ENCODE measurements around the gene POLN. TPM values are rescaled to one million over a fixed set of nuclear protein-coding genes. Genes with fewer than 3 reads are reported as not detected.

Gene POLN
- total RNA-seq, 2 experiments from 2014 or later, result 2.4 to 2.5 TPM

GRCh38 chr4:2049381-2049780, 192.5 kb downstream of the POLN start:
- CTCF ChIA-PET, result no interaction called here

DNA sequence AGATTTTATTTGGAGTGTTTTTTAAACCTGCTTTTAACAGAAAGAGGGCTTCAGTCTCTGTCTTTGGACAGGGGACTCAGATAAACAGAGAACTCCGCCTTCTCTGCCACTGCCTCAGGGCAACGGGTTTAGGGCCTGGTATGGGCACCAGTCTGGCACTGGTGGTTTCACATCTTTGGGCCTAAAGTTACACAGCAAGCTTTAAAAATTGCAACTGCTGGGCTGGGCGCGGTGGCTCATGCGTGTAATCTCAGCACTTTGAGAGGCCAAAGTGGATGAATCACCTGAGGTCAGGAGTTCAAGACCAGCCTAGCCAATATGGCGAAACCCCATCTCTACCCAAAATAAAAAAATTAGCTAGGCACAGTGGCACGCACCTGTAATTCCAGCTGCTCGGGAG, 193.1 kb downstream of the POLN start:
- Mint-ChIP-seq H3K36me3 (ENCODE audit: low read depth) (no peaks in the 10 kb centered on the region), H3K27ac (no peak overlapping the region)
- no peak for DNase-seq

More at GRCh38 chr4:2049381-2049780, 192.5 kb downstream of the POLN start:
- H3K36me3 Mint-ChIP-seq (ENCODE audit: low read depth), result no peaks in the 10 kb centered on the region
- H3K4me3 Mint-ChIP-seq, result no peak overlapping the region
- H3K9me3 Mint-ChIP-seq (ENCODE audit: insufficient read depth), result no peaks in the 10 kb centered on the region
- DNase-seq, result no peak
- POLR2A ChIA-PET, result no interaction called here
- ATAC-seq, result no peak
- H3K27ac Mint-ChIP-seq, result no peak overlapping the region
- peaks cover 21% of the 10 kb centered on the region for H3K27me3 Mint-ChIP-seq (ENCODE audit: low read depth)
- no peaks in the 10 kb centered on the region for H3K4me1 Mint-ChIP-seq (ENCODE audit: low read depth)

GRCh38 chr4:2047781-2048581, 193.9 kb downstream of the POLN start:
- Mint-ChIP-seq H3K4me3 (no peak overlapping the region), H3K27ac (no peak overlapping the region), H3K27me3 (ENCODE audit: low read depth) (peaks cover 17% of the 10 kb centered on the region), H3K4me1 (ENCODE audit: low read depth) (no peaks in the 10 kb centered on the region), H3K36me3 (ENCODE audit: low read depth) (no peaks in the 10 kb centered on the region), H3K9me3 (ENCODE audit: insufficient read depth) (no peaks in the 10 kb centered on the region)
- ChIA-PET CTCF (no interaction called here), POLR2A (no interaction called here)
- DNase-seq, result no peak
- no peak for ATAC-seq

More for the DNA sequence above, 193.1 kb downstream of the POLN start:
- Mint-ChIP-seq H3K4me3 (no peak overlapping the region), H3K27me3 (ENCODE audit: low read depth) (peaks cover 17% of the 10 kb centered on the region), H3K9me3 (ENCODE audit: insufficient read depth) (no peaks in the 10 kb centered on the region), H3K4me1 (ENCODE audit: low read depth) (no peaks in the 10 kb centered on the region)
- CTCF ChIA-PET, result no interaction called here
- POLR2A ChIA-PET, result no interaction called here
- no peak for ATAC-seq

GRCh38 chr4:2047031-2047660, 194.8 kb downstream of the POLN start:
- H3K27me3 Mint-ChIP-seq (ENCODE audit: low read depth), result peaks cover 14% of the 10 kb centered on the region
- ATAC-seq, result no peak
- H3K27ac Mint-ChIP-seq, result no peak overlapping the region
- CTCF ChIA-PET, result no interaction called here
- H3K36me3 Mint-ChIP-seq (ENCODE audit: low read depth), result no peaks in the 10 kb centered on the region
- POLR2A ChIA-PET, result no interaction called here
- H3K4me1 Mint-ChIP-seq (ENCODE audit: low read depth), result no peaks in the 10 kb centered on the region
- H3K4me3 Mint-ChIP-seq, result no peak overlapping the region
- no peaks in the 10 kb centered on the region for H3K9me3 Mint-ChIP-seq (ENCODE audit: insufficient read depth)
- DNase-seq, result no peak

- peaks cover 12% of the 10 kb centered on the region for H3K27me3 Mint-ChIP-seq (ENCODE audit: low read depth)
- CTCF ChIA-PET, result no interaction called here
- H3K27ac Mint-ChIP-seq, result no peak overlapping the region
- POLR2A ChIA-PET, result no interaction called here
- DNase-seq, result no peak
- H3K4me3 Mint-ChIP-seq, result no peak overlapping the region
- H3K4me1 Mint-ChIP-seq (ENCODE audit: low read depth), result no peaks in the 10 kb centered on the region
- no peaks in the 10 kb centered on the region for H3K36me3 Mint-ChIP-seq (ENCODE audit: low read depth)
- H3K9me3 Mint-ChIP-seq (ENCODE audit: insufficient read depth), result no peaks in the 10 kb centered on the region
- ATAC-seq, result no peak
Measured at GRCh38 chr4:2046031-2046961, 195.6 kb downstream of the POLN start.

- no peak for DNase-seq
- POLR2A ChIA-PET, result no interaction called here
- Mint-ChIP-seq H3K4me3 (no peak overlapping the region), H3K9me3 (ENCODE audit: insufficient read depth) (no peaks in the 10 kb centered on the region), H3K27ac (no peak overlapping the region), H3K4me1 (ENCODE audit: low read depth) (no peaks in the 10 kb centered on the region), H3K27me3 (ENCODE audit: low read depth) (peaks cover 9% of the 10 kb centered on the region), H3K36me3 (ENCODE audit: low read depth) (no peaks in the 10 kb centered on the region)
- no peak for ATAC-seq
- CTCF ChIA-PET, result no interaction called here
Measured at GRCh38 chr4:2045518-2045951, 196.4 kb downstream of the POLN start.

- POLR2A ChIA-PET, result no interaction called here
- no peak overlapping the region for H3K4me3 Mint-ChIP-seq
- CTCF ChIA-PET, result no interaction called here
- H3K27me3 Mint-ChIP-seq (ENCODE audit: low read depth), result peaks cover 10% of the 10 kb centered on the region
- no peaks in the 10 kb centered on the region for H3K36me3 Mint-ChIP-seq (ENCODE audit: low read depth)
- no peak overlapping the region for H3K27ac Mint-ChIP-seq
- H3K9me3 Mint-ChIP-seq (ENCODE audit: insufficient read depth), result no peaks in the 10 kb centered on the region
- H3K4me1 Mint-ChIP-seq (ENCODE audit: low read depth), result no peaks in the 10 kb centered on the region
- ATAC-seq, result no peak
- DNase-seq, result no peak
Measured at GRCh38 chr4:2044542-2045517, 197.1 kb downstream of the POLN start.

DNA sequence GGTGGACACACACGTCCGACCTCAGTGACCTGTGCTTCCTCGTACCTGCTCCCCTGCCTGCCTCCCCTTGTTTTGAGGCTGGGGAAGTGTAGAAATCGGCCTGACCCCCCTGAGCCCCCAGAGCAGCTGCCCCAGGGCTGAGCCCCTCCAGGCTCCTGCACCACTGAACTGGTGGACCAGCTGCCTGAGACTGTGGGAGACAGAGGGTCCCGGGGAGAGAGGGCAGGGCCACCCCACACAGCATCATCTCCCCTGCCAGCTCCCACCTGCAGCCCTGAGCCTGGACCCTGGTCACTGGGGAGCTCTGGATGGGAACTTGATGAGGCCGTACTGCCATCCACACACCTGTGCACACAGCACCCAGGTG, 197.8 kb downstream of the POLN start:
- POLR2A ChIA-PET, result no interaction called here
- H3K9me3 Mint-ChIP-seq (ENCODE audit: insufficient read depth), result no peaks in the 10 kb centered on the region
- H3K4me3 Mint-ChIP-seq, result no peak overlapping the region
- DNase-seq (no peak), ATAC-seq (no peak)
- no peaks in the 10 kb centered on the region for H3K4me1 Mint-ChIP-seq (ENCODE audit: low read depth)
- CTCF ChIA-PET, result no interaction called here
- H3K27me3 Mint-ChIP-seq (ENCODE audit: low read depth), result peaks cover 11% of the 10 kb centered on the region
- no peak overlapping the region for H3K27ac Mint-ChIP-seq
- H3K36me3 Mint-ChIP-seq (ENCODE audit: low read depth), result no peaks in the 10 kb centered on the region

DNA sequence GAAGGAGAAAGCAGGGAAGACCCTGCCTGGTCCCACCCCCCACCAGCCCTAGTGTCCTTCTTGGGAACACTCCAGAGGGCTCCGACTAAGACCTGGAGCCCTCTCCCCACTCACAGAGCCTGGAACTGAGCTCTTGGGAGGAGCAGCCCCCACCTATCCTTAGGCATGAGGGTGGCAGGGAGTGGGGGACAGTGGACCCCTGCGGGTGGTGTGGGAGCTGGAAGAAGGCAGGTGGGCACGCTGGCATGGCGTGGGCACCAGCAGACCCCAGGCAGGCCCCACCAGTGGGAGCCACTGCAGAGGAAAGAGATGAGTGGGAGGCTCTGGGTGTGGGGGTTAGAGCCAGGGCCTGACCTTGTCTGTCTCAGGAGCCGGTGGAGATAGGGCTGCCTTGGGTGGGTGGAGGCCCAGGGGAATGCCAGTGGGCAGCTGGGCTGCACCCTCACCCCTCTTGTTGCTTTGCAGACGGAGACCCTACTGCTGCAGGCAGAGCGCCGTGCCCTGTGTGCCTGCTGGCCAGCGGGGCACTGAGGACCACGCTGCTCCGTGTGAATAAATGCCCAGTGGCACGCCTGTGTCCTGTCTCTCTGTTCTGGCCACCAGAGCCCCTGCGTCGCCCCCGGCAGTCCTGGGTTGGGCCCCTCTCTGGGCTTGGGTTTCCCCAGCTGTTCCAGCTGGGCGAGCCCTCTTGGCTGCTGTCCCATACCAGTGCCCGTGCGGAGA, 198.4 kb downstream of the POLN start:
- H3K4me3 Mint-ChIP-seq, result no peak overlapping the region
- H3K9me3 Mint-ChIP-seq (ENCODE audit: insufficient read depth), result no peaks in the 10 kb centered on the region
- POLR2A ChIA-PET, result interaction anchor here (0.6 kb wide), 1 partner anchor 34 kb away, joined by 3 read pairs; no protein-coding TSS in a partner anchor
- DNase-seq (no peak), ATAC-seq (no peak)
- CTCF ChIA-PET, result no interaction called here
- H3K27me3 Mint-ChIP-seq (ENCODE audit: low read depth), result peaks cover 16% of the 10 kb centered on the region
- no peaks in the 10 kb centered on the region for H3K4me1 Mint-ChIP-seq (ENCODE audit: low read depth)
- no peak overlapping the region for H3K27ac Mint-ChIP-seq
- H3K36me3 Mint-ChIP-seq (ENCODE audit: low read depth), result no peaks in the 10 kb centered on the region

GRCh38 chr4:2042947-2043395, 198.9 kb downstream of the POLN start:
- Mint-ChIP-seq H3K27me3 (ENCODE audit: low read depth) (peaks cover 16% of the 10 kb centered on the region), H3K4me1 (ENCODE audit: low read depth) (no peaks in the 10 kb centered on the region), H3K4me3 (peak overlapping the region; percentile 57), H3K9me3 (ENCODE audit: insufficient read depth) (no peaks in the 10 kb centered on the region), H3K27ac (no peak overlapping the region), H3K36me3 (ENCODE audit: low read depth) (no peaks in the 10 kb centered on the region)
- DNase-seq (no peak), ATAC-seq (no peak)
- POLR2A ChIA-PET, result interaction anchor here (0.6 kb wide), 1 partner anchor 34 kb away, joined by 3 read pairs; no protein-coding TSS in a partner anchor
- CTCF ChIA-PET, result no interaction called here

Data from activated CD8-positive, alpha-beta T cell treated with anti-CD3 and anti-CD28 coated beads, Interleukin-2, amount 10 ng/mL, durations not matched to agents 7 days and 5 days (primary cell).